GM18951 (cell line): Measurements from ENCODE around the gene PTPN5.

Experiments
- POLR2A ChIP-seq: IDR thresholded peaks from 4 replicates; pipeline ENCODE4 v1.6.1; 2011; ENCODE audit warnings: mild to moderate bottlenecking; ENCODE audit not compliant: insufficient read length, insufficient read depth; ENCODE audit errors: extremely low read depth
- in situ Hi-C: fragments of 300-500 bp; cut with MboI; formaldehyde crosslinking; loops from one replicate; pipeline ENCODE4 v1.12.0; 2022; ENCODE audit warnings: low sequenced_read_pairs, mixed read lengths, inconsistent platforms; ENCODE audit not compliant: unreplicated experiment

PTPN5 gene

GRCh38 chr11:18768978-18769377 lies 22.6 kb downstream of the PTPN5 start:
- in situ Hi-C loops = no loop called here
- TF ChIP-seq POLR2A = no peak

GRCh38 chr11:18768472-18768901 lies 23.1 kb downstream of the PTPN5 start:
- in situ Hi-C loops = no loop called here
- no peak for TF ChIP-seq POLR2A

- in situ Hi-C loops = no loop called here
- no peak for TF ChIP-seq POLR2A
Observed at GRCh38 chr11:18766015-18766414, 25.6 kb downstream of the PTPN5 start.

DNA sequence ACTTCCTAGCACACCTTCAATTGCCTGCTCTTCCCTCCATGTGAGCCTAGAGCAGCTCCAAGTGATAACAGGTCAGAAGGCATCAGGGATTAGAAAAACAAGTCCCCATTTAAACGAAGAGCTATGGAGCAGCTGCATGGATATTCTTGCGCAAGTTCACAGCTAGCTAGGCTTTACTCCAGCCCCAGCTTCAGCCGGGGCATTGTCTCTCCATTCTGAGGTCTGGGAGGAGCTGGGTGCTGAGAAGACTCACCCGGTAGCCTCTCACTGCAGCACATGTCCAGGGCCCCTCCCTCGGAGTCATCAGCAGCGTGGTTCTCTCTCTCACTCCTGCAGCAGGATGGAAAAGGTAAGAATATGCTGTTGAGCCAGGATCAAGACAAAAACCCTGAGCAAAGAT lies 26.0 kb downstream of the PTPN5 start:
- TF ChIP-seq POLR2A = no peak
- in situ Hi-C loops = no loop called here

GRCh38 chr11:18761741-18762140 lies 29.9 kb downstream of the PTPN5 start:
- in situ Hi-C loops = no loop called here
- TF ChIP-seq POLR2A = no peak

- in situ Hi-C loops = no loop called here
- no peak for TF ChIP-seq POLR2A
Observed at GRCh38 chr11:18761144-18761543, 30.5 kb downstream of the PTPN5 start.

GRCh38 chr11:18757811-18758210 lies 33.8 kb downstream of the PTPN5 start:
- in situ Hi-C loops = no loop called here
- TF ChIP-seq POLR2A = no peak

DNA sequence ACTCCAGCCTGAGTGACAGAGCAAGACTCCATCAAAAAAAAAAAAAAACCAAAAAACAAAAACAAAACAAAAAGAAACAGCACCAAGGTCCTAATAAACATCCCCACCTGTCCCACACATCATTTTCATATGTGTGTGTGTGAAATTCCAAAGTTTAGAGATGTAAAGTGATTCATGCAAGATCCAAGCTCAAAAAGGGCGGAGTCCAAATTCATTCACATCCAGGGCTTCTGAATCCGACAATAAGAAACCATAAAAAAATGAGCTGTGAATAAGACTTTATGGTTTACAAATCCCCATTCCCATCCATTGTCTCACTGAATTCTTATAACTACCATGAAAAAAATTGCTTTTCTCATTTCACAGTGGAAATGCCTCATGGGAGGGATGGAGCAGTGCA lies 34.7 kb downstream of the PTPN5 start:
- no peak for TF ChIP-seq POLR2A
- in situ Hi-C loops = no loop called here

DNA sequence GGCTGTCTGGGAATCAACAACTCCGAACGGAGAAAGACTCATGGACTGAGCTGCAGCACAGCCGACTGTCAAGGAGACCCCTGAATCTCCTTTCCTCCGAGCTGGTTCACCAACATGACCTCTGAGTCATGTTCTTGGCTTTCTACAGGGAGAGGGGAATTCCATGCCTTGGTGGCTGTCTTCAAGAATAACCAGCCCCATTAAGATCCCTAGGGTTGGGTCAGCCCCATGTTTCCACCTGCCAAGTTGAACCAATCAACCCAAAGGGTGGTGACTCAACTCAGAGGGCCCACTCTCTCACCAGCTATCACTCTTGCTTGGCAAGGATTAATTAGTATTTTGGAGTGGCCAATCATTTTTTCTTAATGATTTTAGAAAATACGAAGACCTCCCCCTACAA lies 37.3 kb downstream of the PTPN5 start:
- no peak for TF ChIP-seq POLR2A
- in situ Hi-C loops = no loop called here

GRCh38 chr11:18752502-18752901 lies 39.1 kb downstream of the PTPN5 start:
- no peak for TF ChIP-seq POLR2A
- in situ Hi-C loops = no loop called here

GRCh38 chr11:18750944-18751343 lies 40.7 kb downstream of the PTPN5 start:
- in situ Hi-C loops = no loop called here
- no peak for TF ChIP-seq POLR2A

GRCh38 chr11:18749681-18750319 lies 41.8 kb downstream of the PTPN5 start:
- in situ Hi-C loops = loop anchor here (25.0 kb wide), 1 partner anchor 212 kb away; the partner anchor contains the start of gene TSG101
- TF ChIP-seq POLR2A = no peak

DNA sequence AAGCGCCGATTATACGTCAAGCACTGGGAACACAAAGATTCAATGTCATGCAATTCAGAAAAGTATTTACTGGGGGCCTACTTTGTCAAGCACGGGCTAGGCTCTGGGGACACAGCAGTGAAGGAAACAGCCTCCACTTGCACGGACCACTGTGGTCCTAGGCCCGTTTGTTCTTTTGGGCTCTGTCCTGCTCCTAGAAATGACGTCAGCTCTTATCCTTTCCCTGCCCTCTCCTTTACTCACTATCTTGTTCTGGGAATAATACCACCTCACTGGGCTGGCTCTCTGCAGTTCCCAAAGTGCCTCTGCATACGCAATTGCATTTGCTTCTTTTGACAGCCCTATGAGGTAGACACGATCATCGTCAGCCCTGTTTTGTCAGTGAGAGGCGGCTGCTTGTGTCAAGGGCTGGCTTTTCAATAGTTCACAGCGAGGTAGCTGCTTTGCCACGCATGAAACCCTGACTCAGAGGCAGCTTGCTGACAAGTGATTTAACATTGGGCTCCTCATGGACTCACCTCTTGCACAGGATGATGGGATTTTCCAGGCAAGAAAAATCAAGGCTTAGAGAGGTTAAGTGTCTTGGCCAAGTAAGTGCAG lies 42.7 kb downstream of the PTPN5 start:
- in situ Hi-C loops = loop anchor here (25.0 kb wide), 1 partner anchor 212 kb away; the partner anchor contains the start of gene TSG101
- no peak for TF ChIP-seq POLR2A

DNA sequence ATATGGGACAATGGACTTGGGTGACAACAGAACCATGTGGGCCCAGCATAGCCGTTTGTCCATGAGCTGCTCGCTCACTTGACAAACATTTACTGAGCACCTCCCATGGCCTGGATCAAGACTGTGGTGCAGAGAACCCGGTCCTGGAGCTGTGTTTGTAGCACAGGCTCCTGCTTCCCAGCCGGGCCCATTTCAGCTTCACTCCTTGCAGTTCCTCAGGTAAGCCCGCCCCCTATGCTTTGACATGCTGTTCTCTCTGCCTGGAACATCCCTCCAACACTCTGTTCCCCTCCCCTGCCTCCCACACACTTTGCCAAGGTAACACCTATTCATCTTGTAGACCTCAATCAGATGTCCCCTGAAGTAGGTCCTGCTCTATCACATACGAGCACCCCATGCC lies 46.3 kb downstream of the PTPN5 start:
- in situ Hi-C loops = loop anchor here (25.0 kb wide), 1 partner anchor 208 kb away; the partner anchor contains the start of gene TSG101
- no peak for TF ChIP-seq POLR2A
